ENCODE data around the gene KRTAP10-9.

- TF ChIP-seq CTCF (tag by site-specific recombination; IDR thresholded peaks at IDR 0.05): no peak
- TF ChIP-seq ZNF488 (tag by site-specific recombination; IDR thresholded peaks at IDR 0.05): no peak
- no peak for TF ChIP-seq ZBTB7A (tag by site-specific recombination; IDR thresholded peaks at IDR 0.05; ENCODE audit: low read depth)
- TF ChIP-seq ZNF510 (tag by site-specific recombination; IDR thresholded peaks at IDR 0.05; ENCODE audit: insufficient replicate concordance): no peak
- TF ChIP-seq MZF1 (tag by site-specific recombination; IDR thresholded peaks at IDR 0.05; ENCODE audit: borderline replicate concordance): no peak
- no peak for TF ChIP-seq ZNF621 (tag by site-specific recombination; IDR thresholded peaks at IDR 0.05)
- no peak for TF ChIP-seq ATF2 (tag by site-specific recombination; IDR thresholded peaks at IDR 0.05; ENCODE audit: low read depth)
These were observed 5.2 kb downstream of the KRTAP10-9 start for GRCh38 chr21:44632067-44632466.

Data from HEK293 (cell line).